Erythroblast (primary cell): Measurements from ENCODE around the gene AOPEP.

Experiments
- GATA1 ChIP-seq: IDR thresholded peaks from 2 replicates; pipeline ENCODE4 v1.6.1; 2011; ENCODE audit warnings: low read depth, mild to moderate bottlenecking, control low read depth, low read length, moderate library complexity
- POLR2A ChIP-seq: IDR thresholded peaks from 2 replicates; pipeline ENCODE4 v1.6.1; 2011; ENCODE audit warnings: mild to moderate bottlenecking, low read length

DNA sequence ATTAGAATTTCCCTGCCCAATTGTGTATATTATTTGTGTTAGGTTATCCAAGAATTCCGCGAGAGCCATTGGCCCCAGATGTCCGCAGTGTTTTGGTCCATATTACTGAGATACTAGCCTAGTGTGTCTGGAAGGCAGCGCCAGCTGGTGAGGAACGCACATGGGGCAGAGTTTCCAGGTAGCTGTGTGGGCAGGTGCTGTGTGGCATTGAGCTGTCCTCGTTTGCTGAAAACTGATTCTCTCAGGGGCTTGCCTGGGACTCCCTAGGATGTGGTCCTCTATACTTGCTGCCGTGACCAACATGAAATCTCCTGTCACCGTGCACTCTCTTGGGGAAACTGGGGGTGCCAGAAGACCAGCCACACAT, 302.3 kb downstream of the AOPEP start:
- TF ChIP-seq POLR2A: no peak
- TF ChIP-seq GATA1: no peak
